EL (cell line): ENCODE data around the gene RPL22.

Experiments
- DNase-seq: peaks from one replicate; pipeline ENCODE4 v3.0.0-alpha.2; 2016

Gene RPL22

GRCh38 chr1:6198646-6199297, 623 bp downstream of the RPL22 start:
- DNase-seq: peak; percentile 21

GRCh38 chr1:6197746-6198427, 1.5 kb downstream of the RPL22 start:
- no peak for DNase-seq

- DNase-seq: no peak
Measured at GRCh38 chr1:6191968-6192367, 7.4 kb downstream of the RPL22 start.

GRCh38 chr1:6188466-6188865, 10.9 kb downstream of the RPL22 start:
- peak; percentile 59 for DNase-seq

GRCh38 chr1:6185635-6186382, 13.6 kb downstream of the RPL22 start:
- DNase-seq: peak; percentile 43

GRCh38 chr1:6185151-6185550, 14.2 kb downstream of the RPL22 start:
- DNase-seq: peak; percentile 84

- DNase-seq: no peak
Measured at GRCh38 chr1:6184083-6184783, 15.2 kb downstream of the RPL22 start.

GRCh38 chr1:6183520-6183989, 15.8 kb downstream of the RPL22 start:
- DNase-seq: peak; percentile 47

GRCh38 chr1:6181347-6181770, 18.0 kb downstream of the RPL22 start:
- DNase-seq: peak; percentile 30

- no peak for DNase-seq
Measured at GRCh38 chr1:6180707-6181311, 18.6 kb downstream of the RPL22 start.

GRCh38 chr1:6180268-6180706, 19.1 kb downstream of the RPL22 start, which contains the start of gene CHD5:
TSS of gene CHD5 (minus strand) at chr1:6180321. CDS start at chr1:6180023, 298 bp downstream.
- peak; percentile 21 for DNase-seq

- no peak for DNase-seq
Measured at GRCh38 chr1:6179564-6180175, 19.7 kb downstream of the RPL22 start.

GRCh38 chr1:6178751-6179563, 20.4 kb downstream of the RPL22 start:
- no peak for DNase-seq

GRCh38 chr1:6177681-6178380, 21.6 kb downstream of the RPL22 start:
- DNase-seq: no peak

GRCh38 chr1:6176779-6177178, 22.6 kb downstream of the RPL22 start:
- no peak for DNase-seq

GRCh38 chr1:6175411-6175828, 24.0 kb downstream of the RPL22 start:
- DNase-seq: no peak

GRCh38 chr1:6174621-6175410, 24.6 kb downstream of the RPL22 start:
- DNase-seq: no peak

GRCh38 chr1:6172549-6172948, 26.8 kb downstream of the RPL22 start:
- no peak for DNase-seq

- no peak for DNase-seq
Measured at GRCh38 chr1:6171548-6172124, 27.8 kb downstream of the RPL22 start.
